ENCODE results near the gene MYO9A.
"Not testable (repeated sequence)": the region's sequence is repeated elsewhere in the genome, so short reads cannot be mapped to it uniquely, and the experiment has no call there.

MYO9A gene

DNA sequence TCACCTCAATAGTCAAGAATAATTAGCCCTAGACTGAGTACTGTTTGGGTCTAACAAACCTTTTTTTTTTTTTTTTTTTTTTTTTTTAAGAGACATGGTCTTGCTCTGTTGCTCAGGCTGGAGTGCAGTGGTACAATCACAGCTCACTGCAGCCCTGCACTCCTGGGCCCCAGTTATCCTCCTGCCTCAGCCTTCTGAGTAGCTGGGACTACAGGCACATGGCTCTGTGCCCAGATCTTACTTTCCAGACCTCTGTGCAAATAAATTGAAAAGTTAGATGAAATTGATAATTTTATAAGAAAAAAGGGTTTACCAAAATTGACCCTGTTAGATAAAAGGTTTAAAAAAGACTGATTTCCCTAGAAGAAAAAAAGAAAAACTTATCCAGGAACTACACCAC, 228.6 kb downstream of the MYO9A start:
- DNase-seq (ENCODE audit: low read depth in 1 of 2, low spot score in 1 of 2) = no peak

DNA sequence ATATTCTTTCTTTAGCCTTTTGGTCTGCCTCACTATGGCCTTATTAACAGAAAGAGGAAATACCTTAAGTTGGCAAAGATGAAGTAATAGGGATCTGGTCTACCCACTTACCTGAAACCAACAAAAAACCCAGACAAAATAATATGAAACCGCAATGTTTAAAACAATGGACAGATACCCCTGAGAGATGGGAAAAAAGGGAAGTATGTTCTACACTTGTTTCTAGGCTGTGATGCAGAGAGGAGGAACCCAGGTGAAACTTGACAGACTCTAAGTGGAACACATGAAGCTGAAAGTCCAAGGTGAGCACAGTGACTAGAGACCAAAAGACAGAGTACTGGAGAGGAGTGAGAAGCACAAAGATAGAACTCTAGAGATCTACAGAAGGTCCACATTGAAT, 229.2 kb downstream of the MYO9A start:
- DNase-seq (ENCODE audit: low read depth in 1 of 2, low spot score in 1 of 2) = no peak

DNA sequence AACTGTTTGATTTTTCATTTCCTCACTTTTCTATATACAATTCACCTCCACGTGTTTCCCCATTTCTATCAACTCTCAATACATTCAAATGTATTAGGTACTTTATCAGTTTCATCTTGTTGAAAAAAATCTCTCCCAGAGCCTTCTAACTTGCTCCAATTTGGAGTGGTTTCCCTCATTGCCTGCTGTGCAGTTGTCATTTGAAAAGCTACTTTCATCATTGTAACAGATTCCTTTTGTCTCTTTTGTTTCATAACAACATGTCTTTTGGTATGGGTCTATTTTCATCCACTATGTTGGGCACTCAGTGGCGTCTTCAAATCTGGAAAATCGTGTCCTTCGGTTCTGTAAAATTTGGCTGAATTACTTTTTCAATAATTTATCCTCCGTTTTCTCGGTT, 232.6 kb downstream of the MYO9A start:
- no peak for DNase-seq (ENCODE audit: low read depth in 1 of 2, low spot score in 1 of 2)

DNA sequence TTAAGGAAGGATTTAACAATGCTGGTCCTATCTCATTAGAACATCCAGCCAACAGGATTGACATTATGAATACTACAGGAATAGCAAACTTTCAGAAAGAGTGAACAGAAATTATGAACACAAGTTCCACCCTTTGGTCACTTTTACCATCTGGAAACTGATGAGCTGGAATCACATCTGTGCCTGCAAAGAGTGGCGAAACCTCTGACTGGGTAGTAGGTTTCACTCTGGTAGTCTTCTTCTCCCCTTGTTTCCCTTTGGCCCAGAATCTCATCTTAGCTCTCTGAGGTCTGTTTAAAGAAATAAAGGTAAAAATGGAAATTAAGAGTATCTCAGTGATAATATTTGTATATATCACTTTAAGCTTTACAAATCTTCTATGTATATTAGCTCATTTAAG, 234.5 kb downstream of the MYO9A start:
- no peak for DNase-seq (ENCODE audit: low read depth in 1 of 2, low spot score in 1 of 2)

DNA sequence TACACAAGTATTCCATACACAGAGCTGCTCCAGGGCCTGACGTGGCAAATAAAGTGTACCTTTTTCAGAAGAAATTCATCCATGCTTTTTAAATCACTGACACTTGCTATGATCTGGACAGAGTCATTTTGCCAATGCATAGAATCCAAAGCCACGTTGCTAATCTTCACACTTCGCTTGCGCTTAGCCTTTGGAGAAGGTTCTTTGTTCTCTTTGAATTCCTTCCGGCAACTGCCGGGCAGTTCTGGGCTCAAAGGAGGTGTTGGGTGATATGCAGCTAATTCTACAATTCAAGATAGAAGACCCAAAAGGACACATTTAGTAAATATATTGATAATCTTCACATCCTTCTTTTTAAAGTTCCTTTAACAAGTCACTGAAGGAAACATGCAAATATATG, 237.7 kb downstream of the MYO9A start:
- DNase-seq (ENCODE audit: low read depth in 1 of 2, low spot score in 1 of 2) = no peak

DNA sequence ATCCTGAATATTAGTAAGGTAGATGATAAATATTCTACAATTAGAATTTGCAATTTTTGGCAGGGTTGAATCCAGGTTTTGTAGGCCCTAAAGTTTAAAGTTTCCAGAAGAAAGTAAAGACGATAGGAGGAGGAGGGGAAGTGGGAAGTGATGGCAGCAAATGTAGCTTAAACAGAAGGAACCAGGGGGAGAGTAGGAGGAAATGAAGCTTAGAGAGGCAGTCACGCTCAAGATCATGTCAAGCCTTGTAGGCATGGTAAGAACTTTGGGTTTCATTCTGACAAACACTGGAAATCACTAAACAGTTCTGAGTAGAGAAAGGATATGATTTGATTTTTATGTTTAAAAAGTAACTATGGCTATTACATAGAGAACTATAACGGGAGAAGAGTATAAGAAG, 243.7 kb downstream of the MYO9A start:
- no peak for DNase-seq (ENCODE audit: low read depth in 1 of 2, low spot score in 1 of 2)

DNA sequence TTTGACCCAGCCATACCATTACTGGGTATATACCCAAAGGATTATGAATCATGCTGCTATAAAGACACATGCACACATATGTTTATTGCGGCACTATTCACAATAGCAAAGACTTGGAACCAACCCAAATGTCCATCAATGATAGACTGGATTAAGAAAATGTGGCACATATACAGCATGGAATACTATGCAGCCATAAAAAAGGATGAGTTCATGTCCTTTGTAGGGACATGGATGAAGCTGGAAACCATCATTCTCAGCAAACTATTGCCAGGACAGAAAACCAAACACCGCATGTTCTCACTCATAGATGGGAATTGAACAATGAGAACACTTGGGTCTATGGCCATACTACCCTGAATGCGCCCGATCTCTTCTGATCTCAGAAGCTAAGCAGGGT, 259.7 kb downstream of the MYO9A start:
- not testable (repeated sequence) for DNase-seq (ENCODE audit: low read depth in 1 of 2, low spot score in 1 of 2)

DNA sequence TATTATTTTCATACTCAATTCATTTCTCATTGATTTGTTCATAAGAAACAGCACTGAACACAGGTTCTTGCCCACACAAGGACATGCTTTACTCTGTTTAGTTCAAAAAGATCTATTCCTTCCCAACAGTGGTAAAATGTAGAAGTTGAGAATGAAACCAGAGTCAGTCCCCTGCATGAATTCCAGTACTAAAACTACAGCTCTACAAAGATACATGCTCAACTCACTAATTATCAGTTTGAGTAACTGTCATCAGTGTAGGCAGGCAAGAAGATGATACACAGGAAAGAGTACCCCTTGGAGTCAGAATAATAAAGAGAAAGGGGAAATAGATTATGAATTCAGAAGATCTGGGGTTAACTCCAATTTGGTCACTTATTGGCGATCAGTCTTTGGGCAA, 264.4 kb downstream of the MYO9A start:
- no peak for DNase-seq (ENCODE audit: low read depth in 1 of 2, low spot score in 1 of 2)

DNA sequence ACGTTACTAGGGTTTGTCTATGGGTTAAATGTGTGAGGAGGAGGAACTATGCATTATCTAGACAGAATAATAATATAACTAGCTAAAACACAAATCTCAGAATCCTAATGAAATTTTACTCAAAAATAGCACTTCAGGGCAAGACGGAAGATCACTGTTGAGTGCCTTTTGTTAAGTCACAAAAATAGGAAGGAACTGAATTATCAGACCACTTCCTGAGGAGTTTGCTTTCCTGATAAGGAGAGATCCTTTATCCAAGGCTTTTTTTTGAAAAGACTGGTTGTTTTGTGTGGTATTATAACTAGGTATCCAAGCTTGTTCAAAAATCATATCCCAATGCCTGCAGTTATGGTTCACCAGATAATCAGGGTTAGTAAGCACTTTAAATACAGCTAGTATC, 273.0 kb downstream of the MYO9A start:
- no peak for DNase-seq (ENCODE audit: low read depth in 1 of 2, low spot score in 1 of 2)

DNA sequence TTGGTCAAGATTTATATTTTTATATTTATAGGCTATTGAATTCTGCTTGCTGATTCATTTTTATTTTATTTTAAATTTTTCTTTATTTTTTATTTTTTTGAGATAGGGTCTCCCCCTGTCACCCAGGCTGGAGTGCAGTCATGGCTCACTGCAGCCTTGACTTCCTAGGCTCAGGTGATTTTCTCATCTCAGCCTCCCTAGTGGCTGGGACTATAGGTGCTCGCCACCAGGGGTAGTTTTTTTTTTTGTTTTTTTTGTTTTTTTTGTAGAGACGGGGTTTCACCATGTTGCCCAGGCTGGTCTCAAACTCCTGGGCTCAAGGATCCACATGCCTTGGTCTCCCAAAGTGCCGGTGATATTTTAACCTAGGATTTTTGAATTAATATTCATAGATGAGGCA, 276.4 kb downstream of the MYO9A start:
- DNase-seq (ENCODE audit: low read depth in 1 of 2, low spot score in 1 of 2) = no peak

DNA sequence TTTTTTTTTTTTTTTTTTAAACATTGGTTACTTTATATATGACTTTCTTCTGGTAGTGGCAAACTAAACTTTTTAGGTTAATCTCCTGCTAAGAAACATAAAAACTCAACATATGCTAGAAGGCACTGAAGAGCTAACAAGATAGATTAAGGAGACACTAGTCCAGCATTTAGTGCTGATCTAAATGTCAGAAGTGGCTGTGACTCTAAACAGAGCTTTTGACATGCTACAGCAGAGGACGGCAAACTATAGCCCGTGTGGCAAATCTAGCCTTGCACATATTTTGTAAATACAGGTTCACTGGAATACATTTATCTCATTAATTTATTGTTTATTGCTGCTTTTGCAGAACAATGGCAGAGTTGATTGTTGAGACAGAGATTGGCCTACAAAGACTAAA, 287.0 kb downstream of the MYO9A start:
- DNase-seq (ENCODE audit: low read depth in 1 of 2, low spot score in 1 of 2) = no peak

DNA sequence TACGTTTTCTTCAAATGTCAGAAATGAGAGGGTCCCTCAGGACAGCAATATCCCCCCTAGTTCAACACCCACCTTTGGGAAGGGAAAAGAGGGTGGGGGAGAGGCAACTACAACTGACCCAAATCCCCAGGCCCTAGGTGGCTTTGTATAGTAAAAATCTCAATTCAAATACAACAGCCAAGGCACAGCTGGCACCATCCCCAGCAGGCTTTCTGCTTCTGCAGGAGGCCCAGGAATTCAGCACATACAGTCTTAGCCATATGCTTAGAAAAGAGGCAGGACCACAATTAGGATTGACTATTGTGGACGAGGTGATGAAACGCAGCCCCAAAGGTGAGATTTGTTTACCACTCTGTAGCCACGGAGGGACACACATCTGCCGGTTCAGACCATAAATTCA, 291.8 kb downstream of the MYO9A start:
- no peak for DNase-seq (ENCODE audit: low read depth in 1 of 2, low spot score in 1 of 2)

DNA sequence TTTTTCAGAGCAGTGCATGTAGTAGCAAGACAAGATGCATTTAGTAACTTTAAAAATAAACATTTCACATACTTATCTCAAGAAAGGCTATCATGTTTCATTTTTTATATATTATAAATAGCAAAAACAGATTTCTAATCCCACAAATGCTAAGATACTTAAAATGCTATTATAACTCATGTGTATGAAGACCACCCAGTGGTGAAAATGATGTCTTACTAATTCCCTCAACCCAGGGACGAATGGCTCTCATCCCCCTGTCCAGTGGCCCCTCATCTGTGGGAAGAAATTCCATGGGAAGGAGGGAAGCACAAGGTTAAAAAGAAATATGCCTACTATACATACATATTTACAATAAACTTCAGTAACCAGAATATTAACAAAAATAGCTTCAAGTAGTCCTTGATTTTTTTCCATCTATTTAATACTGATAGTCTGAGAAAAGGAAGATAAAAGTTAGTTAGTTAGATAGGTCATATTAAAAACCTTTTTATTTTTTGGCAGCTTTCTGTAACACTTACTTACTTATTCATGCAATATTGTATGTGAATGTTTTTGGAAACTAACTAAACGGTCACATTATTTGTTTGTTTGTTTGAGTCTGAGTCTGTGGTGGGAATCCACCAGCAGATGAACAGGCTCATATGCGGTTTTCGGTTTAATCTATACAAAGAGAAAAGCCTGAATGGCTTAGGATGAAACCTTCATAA, 292.8 kb downstream of the MYO9A start:
- no peak for DNase-seq (ENCODE audit: low read depth in 1 of 2, low spot score in 1 of 2)

DNA sequence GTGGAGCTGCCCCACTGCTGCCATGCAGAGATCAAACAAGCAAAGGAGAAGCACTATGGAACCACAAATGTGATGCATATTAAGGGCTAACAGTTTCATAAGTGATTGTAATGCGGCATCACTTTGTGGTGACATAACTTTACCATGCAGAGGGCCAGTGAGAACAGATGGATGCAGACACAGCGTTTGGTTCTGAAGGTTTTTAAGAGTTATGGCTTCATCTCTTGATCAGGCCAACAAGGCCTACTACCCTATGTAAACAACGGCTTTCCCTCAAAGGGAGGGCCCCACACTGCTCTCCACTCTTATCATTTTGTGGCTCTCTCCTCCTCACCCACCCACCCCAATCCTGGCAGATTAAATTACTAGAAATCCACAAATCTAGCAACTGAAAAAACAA, 294.1 kb downstream of the MYO9A start:
- DNase-seq (ENCODE audit: low read depth in 1 of 2, low spot score in 1 of 2) = no peak

DNA sequence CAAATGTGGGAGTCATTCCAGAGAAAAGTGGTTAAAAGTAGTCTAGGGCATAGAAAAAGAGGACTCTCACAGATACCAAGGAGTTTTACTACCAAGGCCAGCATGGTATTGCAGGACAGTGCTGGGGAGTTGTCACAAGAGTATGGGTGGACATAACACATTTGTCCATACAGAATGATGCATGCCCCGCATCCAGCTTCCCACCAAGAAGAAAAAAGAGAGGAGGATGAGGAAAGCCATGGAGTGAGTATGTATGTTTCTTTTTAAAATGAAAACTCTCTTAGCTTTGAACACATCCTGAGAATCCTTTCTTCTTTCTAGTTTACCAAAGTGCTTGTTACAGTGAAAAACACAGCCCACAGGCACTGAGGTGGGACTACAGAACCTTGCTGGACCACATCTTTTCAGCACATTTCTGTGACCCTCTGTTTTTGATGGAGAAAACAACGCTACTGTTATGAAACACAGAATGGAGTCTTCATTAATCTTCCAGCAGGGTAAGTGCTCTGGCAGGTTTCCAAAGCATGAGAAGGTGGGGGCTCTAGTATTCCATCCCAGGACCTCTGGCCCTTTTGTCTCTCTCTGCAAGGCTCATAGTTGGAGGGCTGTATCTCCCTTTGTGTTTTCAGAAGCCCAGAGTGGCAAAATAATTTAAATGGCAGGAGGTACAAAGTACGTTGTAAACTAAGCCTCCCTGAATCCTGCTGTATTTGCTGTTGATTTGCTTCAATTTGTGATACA, 294.9 kb downstream of the MYO9A start:
- DNase-seq (ENCODE audit: low read depth in 1 of 2, low spot score in 1 of 2) = no peak

DNA sequence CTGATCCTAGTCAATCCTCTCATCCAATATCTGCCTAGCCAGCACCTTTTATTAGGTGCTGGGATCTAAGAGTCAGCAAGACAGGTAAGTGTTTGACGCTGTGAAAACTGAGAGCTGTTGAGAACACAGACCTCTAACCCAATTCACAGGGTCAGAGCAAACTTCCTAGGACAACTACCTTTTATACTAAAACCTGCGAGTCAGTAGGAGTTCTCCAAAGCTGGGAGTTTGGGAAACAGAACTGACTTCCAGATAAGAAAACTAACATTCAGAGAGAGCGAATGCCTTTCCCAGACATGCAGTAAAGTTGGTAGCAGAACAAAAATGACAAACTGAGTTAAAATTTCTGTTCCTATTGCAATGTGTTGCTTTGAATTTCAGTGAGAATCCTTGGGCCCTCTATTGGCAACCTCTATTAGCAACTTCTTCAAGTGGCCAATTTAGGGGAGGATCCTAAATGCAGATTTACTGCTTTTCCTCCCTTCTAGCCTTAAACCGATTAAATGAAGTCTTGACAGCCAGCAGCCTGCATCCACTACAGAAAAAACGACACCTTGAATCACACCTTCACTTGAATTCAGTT, 296.3 kb downstream of the MYO9A start:
- no peak for DNase-seq (ENCODE audit: low read depth in 1 of 2, low spot score in 1 of 2)

DNA sequence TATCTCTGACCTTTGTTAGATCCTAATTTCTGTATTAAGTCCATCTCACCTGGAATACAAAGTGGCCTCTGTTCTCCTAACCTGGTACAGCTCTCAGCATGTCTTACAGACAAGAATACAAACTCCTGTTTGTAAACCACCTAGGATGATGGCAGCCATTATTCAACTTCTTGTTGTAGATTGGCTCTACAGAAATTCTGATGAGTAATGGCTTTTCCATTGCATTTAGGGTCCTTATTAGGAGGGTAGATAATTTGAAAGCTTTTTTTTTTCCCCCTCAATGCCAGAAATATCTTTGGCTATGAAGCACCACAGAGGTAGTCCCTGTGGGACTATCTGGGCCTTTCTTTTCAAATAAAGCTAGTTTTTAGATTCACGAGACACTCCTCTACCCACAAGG, 297.8 kb downstream of the MYO9A start:
- no peak for DNase-seq (ENCODE audit: low read depth in 1 of 2, low spot score in 1 of 2)

DNA sequence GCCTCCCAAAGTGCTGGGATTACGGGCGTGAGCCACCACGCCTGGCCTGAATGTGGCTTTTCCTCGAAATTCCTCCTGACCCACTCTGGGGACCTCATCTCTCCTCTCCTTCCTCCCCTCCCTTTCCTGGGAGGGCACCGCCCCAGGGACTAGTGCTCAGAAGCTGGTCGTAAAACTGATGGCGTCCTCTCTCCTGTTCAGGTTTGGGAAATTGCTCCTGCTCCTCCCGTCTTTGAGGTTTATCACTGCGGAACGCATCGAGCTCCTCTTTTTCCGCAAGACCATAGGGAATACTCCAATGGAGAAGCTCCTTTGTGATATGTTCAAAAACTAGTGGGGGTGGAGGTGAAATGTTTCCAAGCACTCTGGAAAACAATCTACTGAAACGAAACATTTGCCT, 300.6 kb downstream of the MYO9A start:
- no peak for DNase-seq (ENCODE audit: low read depth in 1 of 2, low spot score in 1 of 2)

DNA sequence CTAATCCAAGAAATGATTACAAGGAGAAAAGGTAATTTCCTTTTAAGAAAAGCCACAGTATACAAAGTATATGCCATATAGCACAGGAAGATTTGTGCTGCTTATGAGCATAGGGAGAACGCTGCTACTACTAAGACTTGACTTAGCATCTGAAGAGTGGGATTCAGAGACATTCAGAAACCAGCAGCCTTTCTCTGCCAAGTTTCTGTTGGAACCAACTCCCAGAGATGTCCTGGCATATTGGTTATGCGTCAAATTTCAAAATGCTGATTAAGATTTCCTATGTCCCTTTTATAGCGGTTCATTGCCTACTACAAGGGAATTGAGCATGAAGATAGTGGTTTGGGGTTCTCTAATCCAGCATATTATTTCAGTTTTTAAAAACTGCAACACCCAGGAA, 302.6 kb downstream of the MYO9A start:
- no peak for DNase-seq (ENCODE audit: low read depth in 1 of 2, low spot score in 1 of 2)

DNA sequence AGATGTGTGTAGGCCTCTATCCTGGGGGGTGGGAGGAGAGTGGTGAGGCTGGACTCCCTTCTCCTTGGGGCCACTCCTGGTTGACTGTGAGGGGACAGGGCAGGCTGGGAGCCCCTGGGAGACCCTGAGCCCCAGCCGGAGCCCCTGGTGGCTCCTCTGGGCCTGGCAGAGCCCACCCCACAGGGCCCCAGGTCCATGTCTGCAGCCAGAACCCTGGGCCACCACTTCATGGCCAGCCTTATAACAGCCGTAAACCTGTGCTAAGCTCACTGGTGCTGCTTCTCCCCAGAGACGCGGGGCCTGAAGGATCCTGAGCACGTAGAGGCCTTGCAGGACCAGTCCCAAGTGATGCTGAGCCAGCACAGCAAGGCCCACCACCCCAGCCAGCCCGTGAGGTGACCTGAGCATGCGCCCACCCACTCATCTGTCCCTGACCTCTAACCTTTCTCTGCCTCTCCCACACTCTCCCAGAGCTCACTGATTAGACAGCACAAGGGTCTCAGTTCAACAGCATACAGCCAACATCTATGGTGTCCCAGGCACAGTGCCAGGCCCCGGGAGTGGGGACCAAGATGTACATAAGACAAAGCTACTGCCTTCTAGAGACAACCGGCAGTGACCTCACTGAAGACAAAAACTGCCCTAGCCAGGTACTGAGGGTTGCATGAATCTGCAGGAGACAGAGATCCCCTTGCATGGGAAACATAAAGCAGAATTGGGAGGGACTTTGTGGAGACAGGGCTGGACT, 304.1 kb downstream of the MYO9A start:
- DNase-seq (ENCODE audit: low read depth in 1 of 2, low spot score in 1 of 2) = no peak

DNA sequence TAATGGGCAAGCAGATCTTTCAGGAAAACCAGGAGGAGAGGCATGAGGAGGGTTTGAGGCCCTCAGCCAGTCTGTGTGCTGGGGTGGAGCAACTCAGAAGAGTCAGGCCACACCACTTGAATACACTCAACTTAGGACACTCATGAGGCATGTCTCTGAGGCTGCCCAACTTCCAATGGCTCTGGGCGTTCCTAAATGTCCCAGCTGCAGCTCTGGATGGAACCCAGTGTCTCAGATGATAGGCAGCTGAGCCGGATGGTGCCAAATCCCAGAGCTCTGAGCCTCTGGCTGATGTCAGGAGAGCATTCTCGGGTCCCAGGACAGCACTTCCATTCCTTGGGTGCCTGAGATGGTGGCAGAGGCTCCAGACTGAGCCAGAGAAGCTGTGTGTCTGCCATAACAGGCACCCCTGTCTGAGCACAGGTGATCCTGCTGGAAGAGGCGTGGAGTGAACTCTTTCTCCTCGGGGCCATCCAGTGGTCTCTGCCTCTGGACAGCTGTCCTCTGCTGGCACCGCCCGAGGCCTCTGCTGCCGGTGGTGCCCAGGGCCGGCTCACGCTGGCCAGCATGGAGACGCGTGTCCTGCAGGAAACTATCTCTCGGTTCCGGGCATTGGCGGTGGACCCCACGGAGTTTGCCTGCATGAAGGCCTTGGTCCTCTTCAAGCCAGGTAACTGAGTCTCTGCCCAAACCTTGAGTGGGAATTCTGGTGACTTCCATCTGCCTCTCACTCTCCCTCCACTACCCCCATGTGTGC, 304.8 kb downstream of the MYO9A start:
- DNase-seq (ENCODE audit: low read depth in 1 of 2, low spot score in 1 of 2) = no peak

All from stimulated activated CD4-positive, alpha-beta T cell treated with anti-CD3 and anti-CD28 coated beads, Interleukin-15, amount 100 ng/mL, for 1 hour (primary cell).